OCI-LY3 (cell line): Measurements from ENCODE around the gene ANKRD11.

Experiments
- H2AFZ ChIP-seq: fragments of 200-600, 300-600 bp; shearing (Covaris generic); 2 replicates; pipeline ENCODE4 v1.6.0; 2014; ENCODE audit warnings: antibody characterized with exemption, low read depth, low read length
- H3K27ac ChIP-seq: fragments of 200-600, 300-600 bp; sonication (generic); 2 replicates; pipeline ENCODE4 v1.5.1; 2014; ENCODE audit warnings: mild to moderate bottlenecking, low read length, moderate library complexity, mixed read lengths
- H3K27me3 ChIP-seq: fragments of 200-600, 300-600 bp; sonication (generic); 2 replicates; pipeline ENCODE4 v1.6.1; 2014; ENCODE audit warnings: low read depth, low read length, mixed read lengths
- H3K36me3 ChIP-seq: fragments of 200-600, 300-600 bp; sonication (generic); replicated peaks from 2 replicates; pipeline ENCODE3; 2014; ENCODE audit warnings: low read depth, low read length, mixed read lengths
- H3K4me1 ChIP-seq: fragments of 300-600, 200-600 bp; sonication (generic); 2 replicates; pipeline ENCODE4 v1.6.1; 2014; ENCODE audit warnings: low read length, mixed read lengths
- H3K4me2 ChIP-seq: fragments of 200-600, 300-600 bp; sonication (generic); 2 replicates; pipeline ENCODE4 v1.6.1; 2014; ENCODE audit warnings: low read length, mixed read lengths
- H3K4me3 ChIP-seq: fragments of 300-600, 200-600 bp; sonication (generic); 2 replicates; pipeline ENCODE4 v1.5.1; 2014; ENCODE audit warnings: antibody characterized with exemption, mild to moderate bottlenecking, low read length, moderate library complexity
- H3K79me2 ChIP-seq: fragments of 300-600, 200-600 bp; shearing (Covaris generic); 2 replicates; pipeline ENCODE4 v1.6.1; 2014; ENCODE audit warnings: mild to moderate bottlenecking, low read length, mixed read lengths
- H3K9ac ChIP-seq: fragments of 300-600, 200-600 bp; shearing (Covaris generic); 2 replicates; pipeline ENCODE4 v1.6.0; 2014; ENCODE audit warnings: mild to moderate bottlenecking, low read length, moderate library complexity
- H3K9me3 ChIP-seq: fragments of 200-600, 300-600 bp; shearing (Covaris generic); 2 replicates; pipeline ENCODE4 v1.6.1; 2014; ENCODE audit warnings: low read length, mixed read lengths; ENCODE audit not compliant: insufficient read depth
- H4K20me1 ChIP-seq: fragments of 200-600, 300-600 bp; sonication (generic); 2 replicates; pipeline ENCODE4 v1.6.1; 2016; ENCODE audit warnings: low read length, mixed read lengths; ENCODE audit not compliant: insufficient read depth
- EZH2phosphoT487 ChIP-seq: fragments of 200-600 bp; shearing (Covaris generic); IDR thresholded peaks from 2 replicates; pipeline ENCODE4 v1.6.1; 2018; ENCODE audit warnings: antibody characterized with exemption, mixed run types, low read depth
- TF ChIP-seq, protein P1 (sequence below): fragments of 200-600, 300-600 bp; sonication (generic); IDR thresholded peaks from 2 replicates; pipeline ENCODE4 v1.5.1; 2014; ENCODE audit warnings: antibody characterized with exemption, low read length, low read depth

Gene ANKRD11

DNA sequence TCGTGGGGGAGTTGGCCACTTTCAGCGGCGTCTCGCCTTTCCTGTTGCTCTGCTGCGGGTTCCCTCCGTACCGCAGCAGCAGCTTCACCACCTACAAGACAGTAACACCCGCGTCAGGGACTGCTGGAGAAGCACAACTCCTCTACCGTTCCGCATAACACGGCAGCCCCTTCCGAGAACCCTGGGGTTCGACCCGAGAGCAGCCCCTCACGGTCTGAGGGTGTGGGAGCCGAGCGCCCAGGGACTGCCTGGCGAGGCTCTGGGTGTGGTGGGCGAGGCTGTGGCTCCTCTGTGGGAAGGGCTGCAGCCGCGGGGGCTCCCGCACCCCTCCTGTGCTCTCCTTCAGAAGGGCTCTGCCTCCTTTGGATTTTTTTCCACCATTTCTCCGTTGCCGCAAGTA, 204.3 kb downstream of the ANKRD11 start:
- Histone ChIP-seq H3K27me3 (no peaks in the 10 kb centered on the region), H4K20me1 (peaks cover 4% of the 10 kb centered on the region; the same call in 1 of the 2 replicates), H2AFZ (no peak overlapping the region), H3K4me3 (no peak overlapping the region), H3K36me3 (peaks cover 62% of the 10 kb centered on the region), H3K9me3 (no peaks in the 10 kb centered on the region), H3K4me1 (no peaks in the 10 kb centered on the region), H3K27ac (no peak overlapping the region), H3K4me2 (no peak overlapping the region), H3K79me2 (0 out of 2 replicates have a peak, but pooled peaks cover 4% of the 10 kb centered on the region), H3K9ac (no peak overlapping the region)
- TF ChIP-seq EZH2phosphoT487: no peak
- TF ChIP-seq, protein P1, sequence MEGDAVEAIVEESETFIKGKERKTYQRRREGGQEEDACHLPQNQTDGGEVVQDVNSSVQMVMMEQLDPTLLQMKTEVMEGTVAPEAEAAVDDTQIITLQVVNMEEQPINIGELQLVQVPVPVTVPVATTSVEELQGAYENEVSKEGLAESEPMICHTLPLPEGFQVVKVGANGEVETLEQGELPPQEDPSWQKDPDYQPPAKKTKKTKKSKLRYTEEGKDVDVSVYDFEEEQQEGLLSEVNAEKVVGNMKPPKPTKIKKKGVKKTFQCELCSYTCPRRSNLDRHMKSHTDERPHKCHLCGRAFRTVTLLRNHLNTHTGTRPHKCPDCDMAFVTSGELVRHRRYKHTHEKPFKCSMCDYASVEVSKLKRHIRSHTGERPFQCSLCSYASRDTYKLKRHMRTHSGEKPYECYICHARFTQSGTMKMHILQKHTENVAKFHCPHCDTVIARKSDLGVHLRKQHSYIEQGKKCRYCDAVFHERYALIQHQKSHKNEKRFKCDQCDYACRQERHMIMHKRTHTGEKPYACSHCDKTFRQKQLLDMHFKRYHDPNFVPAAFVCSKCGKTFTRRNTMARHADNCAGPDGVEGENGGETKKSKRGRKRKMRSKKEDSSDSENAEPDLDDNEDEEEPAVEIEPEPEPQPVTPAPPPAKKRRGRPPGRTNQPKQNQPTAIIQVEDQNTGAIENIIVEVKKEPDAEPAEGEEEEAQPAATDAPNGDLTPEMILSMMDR: no peak

DNA sequence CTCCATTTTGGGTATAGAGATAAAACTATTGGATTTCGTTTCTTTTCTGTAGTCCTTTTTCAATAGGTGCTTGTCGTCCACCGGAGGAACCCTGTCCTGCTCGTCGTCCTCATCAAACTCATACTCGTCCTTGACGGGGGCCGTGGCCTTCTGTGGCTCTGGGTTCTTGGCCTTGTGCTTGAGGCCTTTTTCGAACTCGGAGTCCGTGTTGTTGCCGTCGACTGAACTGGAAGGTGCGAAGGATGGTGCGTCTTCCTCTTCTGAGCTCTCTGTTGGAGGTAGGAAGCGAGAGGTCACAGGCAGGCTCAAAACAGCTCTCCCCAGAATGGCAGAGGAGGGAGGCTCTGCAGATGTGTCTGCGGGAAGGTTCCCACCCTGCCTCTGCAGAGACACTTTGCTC, 205.0 kb downstream of the ANKRD11 start:
- H3K4me1 ChIP-seq: no peaks in the 10 kb centered on the region
- TF ChIP-seq EZH2phosphoT487: no peak
- TF ChIP-seq, protein P1: no peak
- no peaks in the 10 kb centered on the region for H3K9me3 ChIP-seq
- no peak overlapping the region for H2AFZ ChIP-seq
- no peak overlapping the region for H3K4me3 ChIP-seq
- H3K79me2 ChIP-seq: 0 out of 2 replicates have a peak, but pooled peaks cover 4% of the 10 kb centered on the region
- H3K9ac ChIP-seq: no peak overlapping the region
- H3K36me3 ChIP-seq: peaks cover 66% of the 10 kb centered on the region
- no peaks in the 10 kb centered on the region for H3K27me3 ChIP-seq
- no peak overlapping the region for H3K27ac ChIP-seq
- peaks cover 4% of the 10 kb centered on the region; the same call in 1 of the 2 replicates for H4K20me1 ChIP-seq
- no peak overlapping the region for H3K4me2 ChIP-seq

DNA sequence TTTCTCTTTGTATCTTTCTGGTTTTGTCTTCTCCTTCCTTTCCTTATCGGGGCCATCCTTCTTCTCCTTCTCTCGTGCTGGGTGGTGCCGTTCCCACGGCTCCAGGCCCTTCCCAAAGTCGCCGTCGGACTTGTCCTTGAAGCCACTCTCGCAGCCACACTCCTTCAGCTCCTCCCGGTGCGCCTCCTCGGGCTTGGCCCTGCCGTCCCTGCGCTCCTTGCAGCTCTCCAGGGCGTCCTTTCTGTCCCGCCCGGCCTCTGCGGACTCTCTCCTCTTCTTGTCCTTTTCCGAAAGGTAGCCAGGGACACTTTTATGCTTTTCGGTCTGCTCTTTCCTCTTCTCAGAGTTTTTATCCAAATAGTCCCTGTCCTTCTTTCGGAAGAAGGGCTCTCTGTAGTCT, 206.9 kb downstream of the ANKRD11 start:
- H3K36me3 ChIP-seq: peaks cover 68% of the 10 kb centered on the region
- TF ChIP-seq EZH2phosphoT487: no peak
- no peak overlapping the region for H3K9ac ChIP-seq
- no peaks in the 10 kb centered on the region for H4K20me1 ChIP-seq
- H3K27ac ChIP-seq: no peak overlapping the region
- no peaks in the 10 kb centered on the region for H3K9me3 ChIP-seq
- H3K27me3 ChIP-seq: no peaks in the 10 kb centered on the region
- H2AFZ ChIP-seq: no peak overlapping the region
- H3K79me2 ChIP-seq: no peaks in the 10 kb centered on the region; the same call in 1 of the 2 replicates
- no peak overlapping the region for H3K4me3 ChIP-seq
- no peaks in the 10 kb centered on the region for H3K4me1 ChIP-seq
- no peak overlapping the region for H3K4me2 ChIP-seq

DNA sequence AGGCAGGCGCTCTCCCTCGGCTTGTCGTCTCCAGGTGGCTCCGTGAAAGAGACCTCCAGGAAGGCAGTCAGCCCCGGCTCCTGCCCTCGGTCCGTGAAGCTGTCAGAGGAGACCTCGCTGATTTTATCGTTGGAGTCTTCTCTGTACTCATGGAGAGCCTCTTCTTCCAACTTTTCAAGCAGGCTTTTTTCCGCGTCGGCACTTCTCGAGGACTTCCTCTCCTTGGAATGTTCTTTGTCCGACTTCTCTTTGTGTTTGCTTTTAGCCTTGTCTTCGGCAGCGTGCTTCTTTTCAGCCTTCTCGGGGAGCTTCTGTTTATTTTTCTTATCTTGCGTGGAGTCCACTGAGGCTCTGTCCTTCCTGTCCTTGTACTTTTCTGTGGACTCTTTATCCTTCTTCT, 207.8 kb downstream of the ANKRD11 start:
- peaks cover 65% of the 10 kb centered on the region for H3K36me3 ChIP-seq

More for the DNA sequence above, 207.8 kb downstream of the ANKRD11 start:
- H3K4me2 ChIP-seq: no peak overlapping the region
- H3K4me1 ChIP-seq: no peaks in the 10 kb centered on the region
- no peak overlapping the region for H3K27ac ChIP-seq
- H3K9ac ChIP-seq: no peak overlapping the region
- H3K4me3 ChIP-seq: no peak overlapping the region
- H3K79me2 ChIP-seq: no peaks in the 10 kb centered on the region; the same call in 1 of the 2 replicates
- H4K20me1 ChIP-seq: no peaks in the 10 kb centered on the region
- no peaks in the 10 kb centered on the region for H3K9me3 ChIP-seq
- TF ChIP-seq, protein P1: no peak
- TF ChIP-seq EZH2phosphoT487: no peak
- H2AFZ ChIP-seq: no peak overlapping the region
- H3K27me3 ChIP-seq: no peaks in the 10 kb centered on the region
